HL-60 (cell line): Measurements from ENCODE around the gene ZNF282.
"Not testable (repeated sequence)": the region's sequence is repeated elsewhere in the genome, so short reads cannot be mapped to it uniquely, and the experiment has no call there.

Source experiments
- CTCF ChIP-seq: IDR thresholded peaks from one replicate; pipeline ENCODE4 v1.5.1; 2011; ENCODE audit warnings: low read length, control low read depth, inconsistent platforms; ENCODE audit not compliant: insufficient read depth
- SPI1 ChIP-seq: IDR thresholded peaks from 2 replicates; pipeline ENCODE4 v1.6.1; 2012; ENCODE audit warnings: low read depth, mild to moderate bottlenecking, borderline replicate concordance

- not testable (repeated sequence) for TF ChIP-seq CTCF, SPI1
These were observed 79.1 kb downstream of the ZNF282 start for GRCh38 chr7:149274424-149274823.
